HG03045 (cell line): ENCODE data around the gene RCE1.

ENCODE experiments used
- ATAC-seq: cut with Tn5 transposase; IDR thresholded peaks from one replicate; pipeline ENCODE4 v1.9.1; 2021; ENCODE audit warnings: mild to moderate bottlenecking, moderate library complexity; ENCODE audit not compliant: unreplicated experiment

Gene RCE1

GRCh38 chr11:66868082-66868725 lies 25.0 kb downstream of the RCE1 start:
- ATAC-seq, result no peak

DNA sequence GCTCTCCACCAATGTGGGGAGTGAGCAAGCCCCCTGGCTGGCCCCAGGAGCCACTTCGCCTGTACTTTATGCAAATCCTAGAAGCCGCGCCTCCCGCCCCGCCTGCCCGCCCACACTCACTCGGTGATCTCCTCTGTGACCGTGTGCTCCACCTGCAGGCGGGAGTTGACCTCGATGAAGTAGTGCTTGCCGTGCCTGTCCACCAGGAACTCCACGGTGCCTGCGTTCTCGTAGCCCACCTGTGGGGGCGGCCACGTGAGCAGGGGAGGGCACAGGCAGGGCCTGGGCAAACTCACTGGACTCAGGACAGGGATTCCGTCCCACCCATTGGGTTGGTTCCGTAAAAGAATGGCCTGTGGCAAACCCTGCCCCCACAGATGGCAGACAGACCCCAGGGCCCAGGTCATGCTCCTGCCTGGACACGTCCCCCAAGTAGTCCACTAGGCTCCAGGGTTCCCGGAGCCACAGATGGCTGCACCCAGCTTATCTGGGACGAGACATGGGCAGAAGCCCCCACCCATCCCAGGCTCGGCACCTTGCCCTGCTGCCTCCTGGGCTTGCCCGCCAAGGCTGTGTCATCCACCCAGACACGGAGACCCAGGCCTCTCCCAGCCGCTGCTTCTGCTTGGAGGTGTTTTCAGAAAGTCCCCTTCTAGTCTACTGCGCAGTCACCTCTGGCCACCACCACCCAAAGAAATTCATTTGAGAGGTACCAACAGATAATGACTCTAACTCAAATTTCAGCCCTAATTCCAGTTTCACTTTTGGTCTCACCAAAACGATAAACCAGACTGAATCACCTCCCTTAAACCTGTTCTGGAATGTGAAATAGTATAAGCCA lies 25.7 kb downstream of the RCE1 start:
- ATAC-seq, result peak; percentile 68

DNA sequence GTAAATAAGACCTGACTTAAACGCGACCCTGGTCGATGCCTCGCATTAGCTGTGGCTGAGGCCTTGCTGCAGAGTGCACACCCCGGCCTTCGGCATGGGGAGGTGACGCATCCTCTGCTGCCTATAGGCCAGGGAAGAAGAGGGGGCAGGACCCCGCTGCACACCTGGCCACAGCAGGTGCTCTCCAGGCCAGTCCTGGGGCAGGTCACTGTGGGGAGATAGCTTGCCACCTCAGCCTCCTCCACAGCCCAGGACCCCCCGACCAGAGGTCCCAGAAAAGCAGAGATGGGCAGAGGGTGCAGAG lies 26.3 kb downstream of the RCE1 start:
- no peak for ATAC-seq

- ATAC-seq, result no peak
Observed at GRCh38 chr11:66870131-66870530, 26.9 kb downstream of the RCE1 start.

- no peak for ATAC-seq
Observed at GRCh38 chr11:66870616-66871520, 27.6 kb downstream of the RCE1 start.

DNA sequence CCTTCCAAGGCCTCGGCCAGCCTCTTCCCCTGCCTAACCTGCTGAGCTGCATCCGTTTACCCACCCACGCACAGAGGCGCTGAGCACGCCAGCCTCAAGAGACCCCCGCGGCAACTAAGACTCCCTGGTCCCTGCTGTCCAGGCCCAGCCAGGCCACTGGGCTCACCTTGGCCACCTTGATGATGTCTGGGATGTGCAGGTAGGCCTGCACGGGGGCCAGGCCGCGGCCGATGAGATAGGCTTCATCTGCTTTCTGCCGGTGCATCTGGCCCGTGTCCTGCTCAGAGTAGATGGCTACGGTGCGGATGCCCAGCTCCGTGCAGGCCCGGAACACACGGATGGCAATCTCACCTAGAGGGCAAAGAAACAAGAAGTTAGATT lies 28.3 kb downstream of the RCE1 start:
- no peak for ATAC-seq

DNA sequence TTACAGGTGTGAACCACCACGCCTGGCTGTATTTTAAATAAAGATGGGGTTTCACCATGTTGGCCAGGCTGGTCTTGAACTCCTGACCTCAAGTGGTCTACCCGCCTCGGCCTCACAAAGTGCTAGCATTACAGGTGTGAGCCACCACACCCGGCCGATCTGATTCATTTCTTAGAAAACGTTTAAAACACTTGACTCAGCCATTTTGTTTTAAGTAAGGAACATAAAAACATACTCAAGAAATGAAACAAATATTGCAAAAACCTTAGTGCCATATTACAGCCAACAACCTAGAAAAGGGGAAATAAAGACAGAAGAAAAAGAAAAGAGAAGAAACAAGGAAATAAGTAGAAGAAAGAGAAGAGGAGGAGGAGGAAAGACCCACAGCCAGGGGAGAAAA lies 31.0 kb downstream of the RCE1 start:
- ATAC-seq, result no peak

- no peak for ATAC-seq
Observed at GRCh38 chr11:66875378-66875777, 32.1 kb downstream of the RCE1 start.

- no peak for ATAC-seq
Observed at GRCh38 chr11:66877588-66878385, 34.5 kb downstream of the RCE1 start.

- ATAC-seq, result no peak
Observed at GRCh38 chr11:66878474-66878873, 35.2 kb downstream of the RCE1 start.

DNA sequence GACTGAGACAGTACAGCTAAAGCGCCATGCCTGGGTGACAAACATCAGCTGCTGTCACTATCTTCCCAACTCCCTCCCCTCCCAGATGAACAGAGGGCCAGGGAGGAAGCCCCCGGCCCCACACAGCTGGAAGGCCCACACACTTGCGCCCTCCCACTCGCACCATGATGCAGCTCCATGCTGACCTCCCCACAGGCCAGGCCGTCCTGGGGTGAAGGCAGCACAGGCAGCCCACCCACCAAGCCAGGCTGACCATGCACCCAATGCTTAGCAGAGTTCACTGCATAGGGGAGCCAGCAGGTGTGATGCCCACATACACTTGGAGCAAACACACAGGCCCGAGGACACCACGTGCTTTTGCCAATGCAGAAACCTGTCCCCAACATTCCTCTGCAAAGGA lies 35.8 kb downstream of the RCE1 start:
- no peak for ATAC-seq

GRCh38 chr11:66879583-66879982 lies 36.3 kb downstream of the RCE1 start:
- ATAC-seq, result no peak

DNA sequence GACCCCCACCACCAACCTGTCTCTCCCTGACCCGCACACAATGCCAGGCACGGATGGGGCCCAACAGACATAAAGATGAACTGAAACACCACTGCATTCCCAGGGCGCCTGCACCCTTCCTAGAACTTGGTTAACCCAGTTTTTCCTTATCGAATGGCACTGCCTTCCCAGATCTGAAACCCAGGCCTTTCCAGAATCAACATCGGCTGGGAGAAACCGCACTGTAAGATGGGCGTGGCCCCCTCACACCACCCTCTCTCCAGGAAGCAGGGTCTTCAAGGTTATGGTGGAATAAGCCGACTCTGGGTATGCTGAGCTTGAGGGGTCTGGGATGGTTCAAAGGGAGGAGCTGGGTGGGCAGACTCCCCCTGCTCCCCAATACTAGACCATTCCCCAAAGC lies 36.8 kb downstream of the RCE1 start:
- ATAC-seq, result no peak

- ATAC-seq, result no peak
Observed at GRCh38 chr11:66880496-66881450, 37.5 kb downstream of the RCE1 start.

- ATAC-seq, result no peak
Observed at GRCh38 chr11:66881451-66881835, 38.2 kb downstream of the RCE1 start.

- no peak for ATAC-seq
Observed at GRCh38 chr11:66881927-66882452, 38.7 kb downstream of the RCE1 start.

DNA sequence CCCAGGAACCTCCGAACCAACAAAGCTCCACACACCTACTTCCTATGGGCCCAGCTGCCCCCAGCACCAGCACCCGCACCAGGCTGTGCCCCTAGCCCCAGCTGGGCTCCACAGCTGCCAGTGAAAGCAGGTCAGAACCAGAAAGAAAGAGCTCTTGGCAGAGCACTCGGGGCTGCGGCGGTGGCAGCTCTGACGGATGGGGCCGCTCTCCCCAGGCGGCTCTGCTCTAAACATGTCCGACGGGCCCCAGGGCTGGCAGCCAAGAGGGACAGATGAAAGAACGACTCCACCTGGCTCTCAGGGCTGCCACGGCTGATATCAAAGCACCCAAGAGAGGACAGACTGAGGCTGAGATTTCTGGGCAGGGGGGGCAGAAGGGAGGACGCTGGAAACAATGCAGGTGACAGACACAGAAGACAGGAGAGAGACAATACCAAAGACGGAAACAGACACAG lies 39.3 kb downstream of the RCE1 start:
- ATAC-seq, result no peak

- ATAC-seq, result no peak
Observed at GRCh38 chr11:66883016-66883965, 40.0 kb downstream of the RCE1 start.
